GM23338 (cell line): ENCODE measurements around the gene PTPRN2. TPM values are rescaled to one million over a fixed set of nuclear protein-coding genes. Genes with fewer than 3 reads are reported as not detected.

ENCODE experiments used
- ATAC-seq: fragments of 200-7000 bp; cut with Tn5 transposase; 3 replicates; pipeline ENCODE4 v1.9.1; 2020
- DNase-seq: peaks from one replicate; pipeline ENCODE4 v3.0.0-alpha.2; 2015; ENCODE audit warnings: low spot score
- H2AFZ ChIP-seq: fragments of 200-600 bp; sonication (generic); 2 replicates; pipeline ENCODE4 v1.8.0; 2016; ENCODE audit warnings: antibody characterized with exemption, mild to moderate bottlenecking, moderate library complexity
- H3F3A ChIP-seq: fragments of 200-600 bp; sonication (generic); replicated peaks from 2 replicates; pipeline ENCODE4 v1.8.0; 2017; ENCODE audit warnings: antibody characterized with exemption, mixed run types, low read depth
- H3K27ac ChIP-seq: fragments of 200-600 bp; sonication (generic); 2 replicates; pipeline ENCODE4 v1.6.1; 2016; ENCODE audit warnings: low read depth
- H3K27me3 ChIP-seq: fragments of 200-600 bp; sonication (generic); 2 replicates; pipeline ENCODE4 v1.8.0; 2016; ENCODE audit warnings: mild to moderate bottlenecking, mixed run types, moderate library complexity; ENCODE audit not compliant: insufficient read depth
- H3K36me3 ChIP-seq: fragments of 200-600 bp; sonication (generic); 2 replicates; pipeline ENCODE4 v1.8.0; 2016; ENCODE audit warnings: mild to moderate bottlenecking; ENCODE audit not compliant: insufficient read depth
- H3K4me1 ChIP-seq: fragments of 200-600 bp; sonication (generic); 2 replicates; pipeline ENCODE4 v1.8.0; 2016; ENCODE audit warnings: mild to moderate bottlenecking, moderate library complexity; ENCODE audit not compliant: insufficient read depth
- H3K4me2 ChIP-seq: fragments of 200-600 bp; sonication (generic); 2 replicates; pipeline ENCODE4 v1.7.1; 2017; ENCODE audit warnings: mixed run types
- H3K4me3 ChIP-seq: fragments of 200-600 bp; sonication (generic); 2 replicates; pipeline ENCODE4 v1.6.1; 2016; ENCODE audit warnings: mixed run types
- H3K79me2 ChIP-seq: fragments of 200-600 bp; sonication (generic); replicated peaks from 2 replicates; pipeline ENCODE4 v1.8.0; 2017; ENCODE audit warnings: mild to moderate bottlenecking; ENCODE audit not compliant: insufficient read depth
- H3K9me2 ChIP-seq: fragments of 200-600 bp; sonication (generic); 2 replicates; pipeline ENCODE4 v1.8.0; 2017; ENCODE audit not compliant: insufficient read depth
- H4K20me1 ChIP-seq: fragments of 200-600 bp; sonication (generic); replicated peaks from 2 replicates; pipeline ENCODE4 v1.8.0; 2017; ENCODE audit warnings: mild to moderate bottlenecking; ENCODE audit not compliant: insufficient read depth
- H3K27ac Mint-ChIP-seq: 2 replicates; pipeline ENCODE4 v1.8.0; 2020; ENCODE audit warnings: inconsistent platforms, mild to moderate bottlenecking, moderate library complexity, mixed read lengths
- H3K27me3 Mint-ChIP-seq: 3 replicates; pipeline ENCODE4 v1.8.0; 2022; ENCODE audit warnings: low read depth, mild to moderate bottlenecking, moderate library complexity, mixed read lengths, inconsistent platforms; ENCODE audit not compliant: insufficient read depth, poor library complexity
- H3K36me3 Mint-ChIP-seq: 3 replicates; pipeline ENCODE4 v1.8.0; 2021; ENCODE audit warnings: low read depth, mild to moderate bottlenecking, inconsistent platforms, moderate library complexity, mixed read lengths
- H3K4me1 Mint-ChIP-seq: 3 replicates; pipeline ENCODE4 v1.8.0; 2020; ENCODE audit warnings: mild to moderate bottlenecking, inconsistent platforms, mixed read lengths
- H3K4me3 Mint-ChIP-seq: 3 replicates; pipeline ENCODE4 v1.8.0; 2021; ENCODE audit warnings: moderate library complexity, mild to moderate bottlenecking, inconsistent platforms, mixed read lengths
- H3K9me3 Mint-ChIP-seq: 3 replicates; pipeline ENCODE4 v1.8.0; 2020; ENCODE audit warnings: moderate library complexity, mild to moderate bottlenecking, inconsistent platforms, mixed read lengths
- CREB1 ChIP-seq: fragments of 250-450 bp; sonication (Bioruptor Pico); IDR thresholded peaks from 2 replicates; pipeline ENCODE4 v1.5.0; 2020; ENCODE audit warnings: low read depth, mild to moderate bottlenecking, moderate library complexity
- EZH2 ChIP-seq: fragments of 200-600 bp; sonication (generic); IDR thresholded peaks from one replicate; pipeline ENCODE4 v1.8.0; 2017; ENCODE audit warnings: antibody characterized with exemption, mild to moderate bottlenecking, low read depth; ENCODE audit not compliant: unreplicated experiment
- EZH2phosphoT487 ChIP-seq: fragments of 200-600 bp; sonication (generic); IDR thresholded peaks from one replicate; pipeline ENCODE4 v1.8.1; 2018; ENCODE audit warnings: antibody characterized with exemption; ENCODE audit not compliant: unreplicated experiment
- JUNB ChIP-seq: IDR thresholded peaks from one replicate; pipeline ENCODE4 v1.6.1; 2016; ENCODE audit warnings: antibody characterized with exemption; ENCODE audit not compliant: unreplicated experiment
- NANOG ChIP-seq: IDR thresholded peaks from 2 replicates; pipeline ENCODE4 v1.6.1; 2016; ENCODE audit warnings: antibody characterized with exemption, borderline replicate concordance
- POLR2AphosphoS5 ChIP-seq: IDR thresholded peaks from 2 replicates; pipeline ENCODE4 v1.6.1; 2016; ENCODE audit warnings: antibody characterized with exemption, low read depth
- STAT1 ChIP-seq: IDR thresholded peaks from one replicate; pipeline ENCODE4 v1.6.1; 2016; ENCODE audit warnings: antibody characterized with exemption; ENCODE audit not compliant: unreplicated experiment
- ZNF114 ChIP-seq: fragments of 250-450 bp; sonication (Bioruptor Pico); IDR thresholded peaks from 2 replicates; pipeline ENCODE4 v1.5.0; 2020; ENCODE audit warnings: mild to moderate bottlenecking, moderate library complexity
- ZNF331 ChIP-seq: fragments of 250-450 bp; sonication (Bioruptor Pico); IDR thresholded peaks from 2 replicates; pipeline ENCODE4 v1.5.0; 2020; ENCODE audit warnings: low read depth, mild to moderate bottlenecking, moderate library complexity
- polyA plus RNA-seq: library from polyadenylated mRNA; unstranded; fragments of >200 nt; fragmentation: Nextera tagmentation; extraction: Ambion mirVana; gene quantifications from 2 replicates; pipeline ENCODE4 v1.2.1, GENCODE V29; 2016
- total RNA-seq: library from RNA; depleted of rRNA; stranded (reverse); fragments of >200 nt; shearing (Covaris generic); gene quantifications from 2 replicates; pipeline ENCODE4 v1.2.3, GENCODE V29; 2014
- TF ChIP-seq, protein P1 (sequence below), 2 experiments: fragments of 200-600 bp in 1 of 2; sonication (generic) in 1 of 2; conservative IDR thresholded peaks; 2 replicates each; pipeline versions ENCODE4 v1.5.1 to v1.6.1; 2016 to 2017; ENCODE audit warnings: antibody characterized with exemption in 2 of 2, low read depth in 2 of 2, mild to moderate bottlenecking in 2 of 2, moderate library complexity in 1 of 2
- TF ChIP-seq, protein P2 (sequence below): fragments of 250-450 bp; sonication (Bioruptor Pico); IDR thresholded peaks from 2 replicates; pipeline ENCODE4 v1.5.0; 2020; ENCODE audit warnings: mild to moderate bottlenecking, moderate library complexity
- TF ChIP-seq, protein P3 (sequence below): IDR thresholded peaks from 2 replicates; pipeline ENCODE4 v1.6.1; 2016; ENCODE audit warnings: antibody characterized with exemption
- TF ChIP-seq, protein P4 (sequence below): IDR thresholded peaks from one replicate; pipeline ENCODE4 v1.6.1; 2018; ENCODE audit warnings: antibody characterized with exemption; ENCODE audit not compliant: unreplicated experiment

Gene PTPRN2
- total and polyA plus RNA-seq, 2 experiments from 2014 or later, result 0.87 to 4.0 TPM

DNA sequence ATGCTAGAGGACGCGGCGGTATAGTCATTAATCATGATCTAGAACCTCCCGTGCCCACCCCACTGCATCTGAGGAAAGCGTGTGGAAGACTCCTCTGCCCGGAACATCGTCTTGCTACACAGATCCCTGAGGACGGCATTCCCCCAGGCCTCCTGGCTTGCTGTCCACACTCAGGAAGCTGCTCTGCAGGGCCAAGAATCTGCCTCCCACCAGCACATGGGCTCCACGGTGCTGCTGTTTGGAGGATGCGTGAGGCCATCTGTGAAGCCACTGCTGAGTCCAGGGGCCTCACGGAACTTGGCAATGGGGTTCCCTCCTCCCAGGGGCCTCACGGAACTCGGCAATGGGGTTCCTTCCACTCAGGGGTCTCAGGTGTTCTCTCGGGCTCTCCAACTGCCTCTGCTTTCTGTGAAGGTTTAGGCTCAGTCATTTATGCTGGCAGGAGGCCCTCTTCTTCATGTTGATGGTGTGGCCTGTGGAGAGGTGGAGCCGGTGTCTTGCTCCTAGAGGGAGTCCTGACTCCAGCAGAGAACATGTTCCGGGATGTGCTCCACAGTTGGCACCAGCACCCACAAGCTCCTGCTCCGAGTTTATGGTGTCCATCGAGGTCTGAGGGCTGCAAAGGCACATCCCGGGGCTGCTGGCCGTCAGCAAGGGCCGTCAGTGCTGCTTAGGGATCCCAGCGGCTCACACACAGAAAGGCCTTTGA lies 977.5 kb downstream of the PTPRN2 start:
- Mint-ChIP-seq H3K27me3 (peaks cover 20% of the 10 kb centered on the region), H3K27ac (no peak overlapping the region), H3K9me3 (peaks cover 88% of the 10 kb centered on the region), H3K4me3 (no peak overlapping the region), H3K4me1 (no peaks in the 10 kb centered on the region), H3K36me3 (peaks cover 35% of the 10 kb centered on the region)
- Histone ChIP-seq H3K4me2 (no peak overlapping the region), H3K27me3 (no peaks in the 10 kb centered on the region), H3K4me1 (no peaks in the 10 kb centered on the region), H4K20me1 (no peaks in the 10 kb centered on the region), H3K9me2 (no peaks in the 10 kb centered on the region), H3K4me3 (no peak overlapping the region), H3K36me3 (no peaks in the 10 kb centered on the region), H2AFZ (no peak overlapping the region), H3K79me2 (no peaks in the 10 kb centered on the region), H3F3A (no peaks in the 10 kb centered on the region), H3K27ac (no peak overlapping the region)
- no peak for DNase-seq
- TF ChIP-seq, protein P1, sequence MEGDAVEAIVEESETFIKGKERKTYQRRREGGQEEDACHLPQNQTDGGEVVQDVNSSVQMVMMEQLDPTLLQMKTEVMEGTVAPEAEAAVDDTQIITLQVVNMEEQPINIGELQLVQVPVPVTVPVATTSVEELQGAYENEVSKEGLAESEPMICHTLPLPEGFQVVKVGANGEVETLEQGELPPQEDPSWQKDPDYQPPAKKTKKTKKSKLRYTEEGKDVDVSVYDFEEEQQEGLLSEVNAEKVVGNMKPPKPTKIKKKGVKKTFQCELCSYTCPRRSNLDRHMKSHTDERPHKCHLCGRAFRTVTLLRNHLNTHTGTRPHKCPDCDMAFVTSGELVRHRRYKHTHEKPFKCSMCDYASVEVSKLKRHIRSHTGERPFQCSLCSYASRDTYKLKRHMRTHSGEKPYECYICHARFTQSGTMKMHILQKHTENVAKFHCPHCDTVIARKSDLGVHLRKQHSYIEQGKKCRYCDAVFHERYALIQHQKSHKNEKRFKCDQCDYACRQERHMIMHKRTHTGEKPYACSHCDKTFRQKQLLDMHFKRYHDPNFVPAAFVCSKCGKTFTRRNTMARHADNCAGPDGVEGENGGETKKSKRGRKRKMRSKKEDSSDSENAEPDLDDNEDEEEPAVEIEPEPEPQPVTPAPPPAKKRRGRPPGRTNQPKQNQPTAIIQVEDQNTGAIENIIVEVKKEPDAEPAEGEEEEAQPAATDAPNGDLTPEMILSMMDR (conservative IDR thresholded peaks at IDR 0.05; ENCODE audit: low read depth in 2 of 2), result no peak
- TF ChIP-seq, protein P2, sequence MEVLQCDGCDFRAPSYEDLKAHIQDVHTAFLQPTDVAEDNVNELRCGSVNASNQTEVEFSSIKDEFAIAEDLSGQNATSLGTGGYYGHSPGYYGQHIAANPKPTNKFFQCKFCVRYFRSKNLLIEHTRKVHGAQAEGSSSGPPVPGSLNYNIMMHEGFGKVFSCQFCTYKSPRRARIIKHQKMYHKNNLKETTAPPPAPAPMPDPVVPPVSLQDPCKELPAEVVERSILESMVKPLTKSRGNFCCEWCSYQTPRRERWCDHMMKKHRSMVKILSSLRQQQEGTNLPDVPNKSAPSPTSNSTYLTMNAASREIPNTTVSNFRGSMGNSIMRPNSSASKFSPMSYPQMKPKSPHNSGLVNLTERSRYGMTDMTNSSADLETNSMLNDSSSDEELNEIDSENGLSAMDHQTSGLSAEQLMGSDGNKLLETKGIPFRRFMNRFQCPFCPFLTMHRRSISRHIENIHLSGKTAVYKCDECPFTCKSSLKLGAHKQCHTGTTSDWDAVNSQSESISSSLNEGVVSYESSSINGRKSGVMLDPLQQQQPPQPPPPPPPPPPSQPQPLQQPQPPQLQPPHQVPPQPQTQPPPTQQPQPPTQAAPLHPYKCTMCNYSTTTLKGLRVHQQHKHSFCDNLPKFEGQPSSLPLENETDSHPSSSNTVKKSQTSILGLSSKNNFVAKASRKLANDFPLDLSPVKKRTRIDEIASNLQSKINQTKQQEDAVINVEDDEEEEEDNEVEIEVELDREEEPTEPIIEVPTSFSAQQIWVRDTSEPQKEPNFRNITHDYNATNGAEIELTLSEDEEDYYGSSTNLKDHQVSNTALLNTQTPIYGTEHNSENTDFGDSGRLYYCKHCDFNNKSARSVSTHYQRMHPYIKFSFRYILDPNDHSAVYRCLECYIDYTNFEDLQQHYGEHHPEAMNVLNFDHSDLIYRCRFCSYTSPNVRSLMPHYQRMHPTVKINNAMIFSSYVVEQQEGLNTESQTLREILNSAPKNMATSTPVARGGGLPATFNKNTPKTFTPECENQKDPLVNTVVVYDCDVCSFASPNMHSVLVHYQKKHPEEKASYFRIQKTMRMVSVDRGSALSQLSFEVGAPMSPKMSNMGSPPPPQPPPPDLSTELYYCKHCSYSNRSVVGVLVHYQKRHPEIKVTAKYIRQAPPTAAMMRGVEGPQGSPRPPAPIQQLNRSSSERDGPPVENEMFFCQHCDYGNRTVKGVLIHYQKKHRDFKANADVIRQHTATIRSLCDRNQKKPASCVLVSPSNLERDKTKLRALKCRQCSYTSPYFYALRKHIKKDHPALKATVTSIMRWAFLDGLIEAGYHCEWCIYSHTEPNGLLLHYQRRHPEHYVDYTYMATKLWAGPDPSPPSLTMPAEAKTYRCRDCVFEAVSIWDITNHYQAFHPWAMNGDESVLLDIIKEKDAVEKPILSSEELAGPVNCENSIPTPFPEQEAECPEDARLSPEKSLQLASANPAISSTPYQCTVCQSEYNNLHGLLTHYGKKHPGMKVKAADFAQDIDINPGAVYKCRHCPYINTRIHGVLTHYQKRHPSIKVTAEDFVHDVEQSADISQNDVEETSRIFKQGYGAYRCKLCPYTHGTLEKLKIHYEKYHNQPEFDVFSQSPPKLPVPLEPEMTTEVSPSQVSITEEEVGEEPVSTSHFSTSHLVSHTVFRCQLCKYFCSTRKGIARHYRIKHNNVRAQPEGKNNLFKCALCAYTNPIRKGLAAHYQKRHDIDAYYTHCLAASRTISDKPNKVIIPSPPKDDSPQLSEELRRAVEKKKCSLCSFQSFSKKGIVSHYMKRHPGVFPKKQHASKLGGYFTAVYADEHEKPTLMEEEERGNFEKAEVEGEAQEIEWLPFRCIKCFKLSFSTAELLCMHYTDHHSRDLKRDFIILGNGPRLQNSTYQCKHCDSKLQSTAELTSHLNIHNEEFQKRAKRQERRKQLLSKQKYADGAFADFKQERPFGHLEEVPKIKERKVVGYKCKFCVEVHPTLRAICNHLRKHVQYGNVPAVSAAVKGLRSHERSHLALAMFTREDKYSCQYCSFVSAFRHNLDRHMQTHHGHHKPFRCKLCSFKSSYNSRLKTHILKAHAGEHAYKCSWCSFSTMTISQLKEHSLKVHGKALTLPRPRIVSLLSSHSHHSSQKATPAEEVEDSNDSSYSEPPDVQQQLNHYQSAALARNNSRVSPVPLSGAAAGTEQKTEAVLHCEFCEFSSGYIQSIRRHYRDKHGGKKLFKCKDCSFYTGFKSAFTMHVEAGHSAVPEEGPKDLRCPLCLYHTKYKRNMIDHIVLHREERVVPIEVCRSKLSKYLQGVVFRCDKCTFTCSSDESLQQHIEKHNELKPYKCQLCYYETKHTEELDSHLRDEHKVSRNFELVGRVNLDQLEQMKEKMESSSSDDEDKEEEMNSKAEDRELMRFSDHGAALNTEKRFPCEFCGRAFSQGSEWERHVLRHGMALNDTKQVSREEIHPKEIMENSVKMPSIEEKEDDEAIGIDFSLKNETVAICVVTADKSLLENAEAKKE (CRISPR knock-in tag), result no peak
- TF ChIP-seq, protein P3, sequence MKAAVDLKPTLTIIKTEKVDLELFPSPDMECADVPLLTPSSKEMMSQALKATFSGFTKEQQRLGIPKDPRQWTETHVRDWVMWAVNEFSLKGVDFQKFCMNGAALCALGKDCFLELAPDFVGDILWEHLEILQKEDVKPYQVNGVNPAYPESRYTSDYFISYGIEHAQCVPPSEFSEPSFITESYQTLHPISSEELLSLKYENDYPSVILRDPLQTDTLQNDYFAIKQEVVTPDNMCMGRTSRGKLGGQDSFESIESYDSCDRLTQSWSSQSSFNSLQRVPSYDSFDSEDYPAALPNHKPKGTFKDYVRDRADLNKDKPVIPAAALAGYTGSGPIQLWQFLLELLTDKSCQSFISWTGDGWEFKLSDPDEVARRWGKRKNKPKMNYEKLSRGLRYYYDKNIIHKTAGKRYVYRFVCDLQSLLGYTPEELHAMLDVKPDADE, result no peak
- TF ChIP-seq STAT1, result no peak
- no peak for TF ChIP-seq ZNF114
- no peak for TF ChIP-seq ZNF331 (CRISPR knock-in tag)
- TF ChIP-seq, protein P4, sequence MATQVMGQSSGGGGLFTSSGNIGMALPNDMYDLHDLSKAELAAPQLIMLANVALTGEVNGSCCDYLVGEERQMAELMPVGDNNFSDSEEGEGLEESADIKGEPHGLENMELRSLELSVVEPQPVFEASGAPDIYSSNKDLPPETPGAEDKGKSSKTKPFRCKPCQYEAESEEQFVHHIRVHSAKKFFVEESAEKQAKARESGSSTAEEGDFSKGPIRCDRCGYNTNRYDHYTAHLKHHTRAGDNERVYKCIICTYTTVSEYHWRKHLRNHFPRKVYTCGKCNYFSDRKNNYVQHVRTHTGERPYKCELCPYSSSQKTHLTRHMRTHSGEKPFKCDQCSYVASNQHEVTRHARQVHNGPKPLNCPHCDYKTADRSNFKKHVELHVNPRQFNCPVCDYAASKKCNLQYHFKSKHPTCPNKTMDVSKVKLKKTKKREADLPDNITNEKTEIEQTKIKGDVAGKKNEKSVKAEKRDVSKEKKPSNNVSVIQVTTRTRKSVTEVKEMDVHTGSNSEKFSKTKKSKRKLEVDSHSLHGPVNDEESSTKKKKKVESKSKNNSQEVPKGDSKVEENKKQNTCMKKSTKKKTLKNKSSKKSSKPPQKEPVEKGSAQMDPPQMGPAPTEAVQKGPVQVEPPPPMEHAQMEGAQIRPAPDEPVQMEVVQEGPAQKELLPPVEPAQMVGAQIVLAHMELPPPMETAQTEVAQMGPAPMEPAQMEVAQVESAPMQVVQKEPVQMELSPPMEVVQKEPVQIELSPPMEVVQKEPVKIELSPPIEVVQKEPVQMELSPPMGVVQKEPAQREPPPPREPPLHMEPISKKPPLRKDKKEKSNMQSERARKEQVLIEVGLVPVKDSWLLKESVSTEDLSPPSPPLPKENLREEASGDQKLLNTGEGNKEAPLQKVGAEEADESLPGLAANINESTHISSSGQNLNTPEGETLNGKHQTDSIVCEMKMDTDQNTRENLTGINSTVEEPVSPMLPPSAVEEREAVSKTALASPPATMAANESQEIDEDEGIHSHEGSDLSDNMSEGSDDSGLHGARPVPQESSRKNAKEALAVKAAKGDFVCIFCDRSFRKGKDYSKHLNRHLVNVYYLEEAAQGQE, result no peak
- TF ChIP-seq EZH2phosphoT487, result no peak
- no peak for TF ChIP-seq POLR2AphosphoS5
- TF ChIP-seq JUNB, result no peak
- no peak for TF ChIP-seq CREB1 (CRISPR knock-in tag)
- no peak for TF ChIP-seq EZH2
- no peak for TF ChIP-seq NANOG
- no peak for ATAC-seq
